Heart right ventricle (tissue), 16 donors: ENCODE measurements around the gene TBC1D24. TPM values are rescaled to one million over a fixed set of nuclear protein-coding genes. Genes with fewer than 3 reads are reported as not detected.

Experiments used
- ATAC-seq, 8 donors: fragments of 200-7000 bp; cut with Tn5 transposase; one replicate each; pipeline ENCODE4 v1.9.1; 2020; ENCODE audit warnings: mild to moderate bottlenecking in 8 of 8, moderate library complexity in 8 of 8, moderate number of reproducible peaks in 1 of 8
- DNase-seq, 2 donors: peaks; one replicate each; pipeline ENCODE4 v3.0.0-alpha.2; 2020
- H3K27ac ChIP-seq, 10 donors: fragments of 200-600 bp; sonication (generic) in 2 of 10; one replicate each; pipeline versions ENCODE4 v1.5.0 to v1.8.0; 2020 to 2022; ENCODE audit warnings: mild to moderate bottlenecking in 3 of 10
- H3K27me3 ChIP-seq, 7 donors: fragments of 200-600 bp; one replicate each; pipeline ENCODE4 v1.8.0; 2021 to 2022; ENCODE audit warnings: mild to moderate bottlenecking in 2 of 7
- H3K36me3 ChIP-seq, 9 donors: fragments of 200-600 bp; sonication (generic) in 1 of 9; one replicate each; pipeline versions ENCODE4 v1.5.0 to v1.8.0; 2020 to 2022; ENCODE audit warnings: mild to moderate bottlenecking in 2 of 9
- H3K4me1 ChIP-seq, 9 donors: fragments of 200-600 bp; sonication (generic) in 1 of 9; one replicate each; pipeline versions ENCODE4 v1.5.0 to v1.8.0; 2020 to 2022; ENCODE audit warnings: mild to moderate bottlenecking in 4 of 9
- H3K4me3 ChIP-seq, 10 donors: fragments of 200-600 bp; sonication (generic) in 2 of 10; one replicate each; pipeline versions ENCODE4 v1.5.0 to v1.8.0; 2020 to 2022; ENCODE audit warnings: mild to moderate bottlenecking in 7 of 10, moderate library complexity in 2 of 10
- H3K9me3 ChIP-seq, 11 donors: fragments of 200-600 bp in 10 of 11; sonication (generic) in 2 of 11; one replicate each; pipeline versions ENCODE4 v1.5.0 to v1.8.0; 2013 to 2022; ENCODE audit warnings: mild to moderate bottlenecking in 2 of 11, control low read depth in 1 of 11, moderate library complexity in 1 of 11
- CTCF ChIP-seq, 9 donors: fragments of 200-600 bp; sonication (generic) in 2 of 9; IDR thresholded peaks; one replicate each; pipeline versions ENCODE4 v1.5.0 to v1.8.0; 2021 to 2022; ENCODE audit warnings: antibody characterized with exemption in 9 of 9, mild to moderate bottlenecking in 5 of 9, moderate library complexity in 1 of 9
- WGBS, 2 donors: extraction: QIAGEN DNeasy Blood & Tissue Kit; methylation state at CpG; one replicate each; pipeline ENCODE4 v1.1.7; 2013; ENCODE audit warnings: inconsistent platforms in 1 of 2; 5-methylcytosine and 5-hydroxymethylcytosine counted together
- intact Hi-C, 10 donors: fragments of 100-400 bp; cut with DNase I; formaldehyde crosslinking; loops; one replicate each; pipeline versions ENCODE4 v1.11.1 to v1.14.2; 2022
- polyA plus RNA-seq, 2 donors: library from polyadenylated mRNA; stranded (reverse); fragments of 200-250 nt; gene quantifications; one replicate each; pipeline ENCODE4 v1.2.3, GENCODE V29; 2013
- total RNA-seq, 10 donors: library from RNA; stranded (reverse); fragmentation: NEBNext Ultra II Directional in 3 of 10; extraction: Animal tissue kit (Norgen Biotek cat#: 25700) in 3 of 10; gene quantifications; one replicate each; pipeline versions ENCODE4 v1.2.1 to v1.2.4, GENCODE V29; 2021 to 2023
- donor health status: Arrhythmogenic right ventricular cardiomyopathy.
- donor health status: ischemic (EF 13 %, LVEDD 7.1; RV severe dilation, severe dysfunction).
- donor health status: healthy with polysubstance abuse.
- donor health status: DM: no; HTN: yes; CAD: no.
- donor health status: DM: no; HTN: no; CAD: no.
- donor health status: ischemic (EF 25% LVEDD 6.9; RV normal size, moderate dysfunction).
- donor health status: ischemic (EF 25% LVEDD 5.7; RV mildly dilated, moderate dysfunction).
- donor health status: healthy.
- donor health status: DM: yes; HTN: yes; CAD: no.
- donor health status: Ischemic cardiomyopathy.
- donor health status: ischemic (EF 35%, LVEDD 5.7; RV mildly dilated, moderate dysfunction).
- donor health status: nonischemic (EF 11% LVEDD 7.7; RV severe dilation, severe dysfunction).
- donor health status: DM: yes; HTN: yes; CAD: no.
- donor health status: PGD.
- donor health status: ischemic (EF 29% LVEDD 5.4; RV normal size, mild dysfunction).
- donor health status: nonischemic (EF 23%, LVEDD 6.1; RV moderate dilation, normal function).

Gene TBC1D24
- total and polyA plus RNA-seq, 12 donors: 3.4 to 14.9 (median 9.0) TPM

- intact Hi-C loops: no loop called here
- no peaks in the 10 kb centered on the region for H3K27me3 ChIP-seq
- TF ChIP-seq CTCF (IDR thresholded peaks at IDR 0.05): no peak
- H3K27ac ChIP-seq: no peak overlapping the region
- no peak for ATAC-seq
- H3K4me3 ChIP-seq: no peak overlapping the region
- DNase-seq: no peak
- peaks cover 10 to 19% (median 15%) of the 10 kb centered on the region in 9 donors for H3K4me1 ChIP-seq
- WGBS, 2 donors: 96 to 97% methylated on average over 9 of the region's 9 CpGs
- peaks cover 0 to 83% (median 15%) of the 10 kb centered on the region in 9 donors for H3K36me3 ChIP-seq
- H3K9me3 ChIP-seq: no peaks in the 10 kb centered on the region
Measured at GRCh38 chr16:2524339-2524938, 49.5 kb downstream of the TBC1D24 start.

DNA sequence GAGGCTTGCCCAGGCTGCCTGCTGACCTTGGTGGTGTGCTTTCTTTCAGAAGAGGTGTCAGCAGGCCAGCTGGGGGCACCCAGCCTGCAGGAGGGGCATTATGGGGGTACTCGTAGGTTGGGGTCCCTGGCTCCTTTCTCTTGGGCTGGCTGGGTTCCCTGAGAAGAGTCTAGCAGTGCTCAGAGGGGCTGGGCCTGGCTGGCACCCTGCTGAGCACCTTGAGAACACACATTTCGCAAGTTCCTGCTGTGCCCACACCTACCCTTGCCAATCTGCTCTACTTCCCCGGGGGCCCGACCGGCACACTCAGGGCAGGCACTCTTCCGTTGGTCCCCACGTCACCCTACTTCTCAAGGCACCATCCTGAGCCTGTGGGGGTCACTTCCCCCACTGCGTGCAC lies 51.2 kb downstream of the TBC1D24 start:
- Histone ChIP-seq H3K4me3 (no peak overlapping the region), H3K27me3 (no peaks in the 10 kb centered on the region), H3K27ac (peak overlapping the region in 1 of 10 donors; percentile 14), H3K9me3 (no peaks in the 10 kb centered on the region), H3K36me3 (peaks cover 0 to 90% (median 15%) of the 10 kb centered on the region in 9 donors), H3K4me1 (peaks cover 3 to 13% (median 7%) of the 10 kb centered on the region in 9 donors)
- intact Hi-C loops: no loop called here
- ATAC-seq (no peak), DNase-seq (no peak)
- WGBS, 2 donors: 87 to 89% methylated on average over 8 of the region's 8 CpGs
- TF ChIP-seq CTCF (IDR thresholded peaks at IDR 0.05): no peak

- peaks cover 0 to 83% (median 15%) of the 10 kb centered on the region in 9 donors for H3K36me3 ChIP-seq
Measured at GRCh38 chr16:2527071-2527783, 52.3 kb downstream of the TBC1D24 start.

DNA sequence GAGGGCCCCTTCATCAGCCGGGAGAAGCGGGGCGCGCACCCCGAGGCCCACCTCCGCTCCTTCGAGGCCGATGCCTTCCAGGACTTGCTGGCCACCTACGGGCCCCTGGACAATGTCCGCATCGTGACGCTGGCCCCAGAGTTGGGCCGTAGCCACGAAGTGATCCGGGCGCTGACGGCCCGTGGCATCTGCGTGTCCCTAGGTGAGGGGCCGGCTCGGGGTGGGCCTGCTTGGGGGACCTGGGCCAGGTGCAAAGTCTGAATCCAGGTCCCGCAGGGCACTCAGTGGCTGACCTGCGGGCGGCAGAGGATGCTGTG lies 52.8 kb downstream of the TBC1D24 start:
- TF ChIP-seq CTCF (IDR thresholded peaks at IDR 0.05): no peak
- ATAC-seq (no peak), DNase-seq (no peak)
- Histone ChIP-seq H3K9me3 (no peaks in the 10 kb centered on the region), H3K4me3 (no peak overlapping the region), H3K36me3 (peaks cover 0 to 78% (median 15%) of the 10 kb centered on the region in 9 donors), H3K27ac (no peak overlapping the region), H3K27me3 (no peaks in the 10 kb centered on the region), H3K4me1 (peaks cover 0 to 13% (median 8%) of the 10 kb centered on the region in 9 donors)
- intact Hi-C loops: no loop called here
- WGBS, 2 donors: 96 to 97% methylated on average over 24 of the region's 24 CpGs

More at GRCh38 chr16:2527071-2527783, 52.3 kb downstream of the TBC1D24 start:
- no peak for TF ChIP-seq CTCF (IDR thresholded peaks at IDR 0.05)
- DNase-seq: no peak
- peaks cover 0 to 11% (median 8%) of the 10 kb centered on the region in 9 donors for H3K4me1 ChIP-seq
- H3K27ac ChIP-seq: no peak overlapping the region
- H3K4me3 ChIP-seq: no peak overlapping the region
- ATAC-seq: no peak
- WGBS, 2 donors: 88 to 90% methylated on average over 11 to 12 of the region's 12 CpGs
- H3K9me3 ChIP-seq: no peaks in the 10 kb centered on the region
- no peaks in the 10 kb centered on the region for H3K27me3 ChIP-seq
- intact Hi-C loops: no loop called here
